Astrocyte (in vitro differentiated cells and primary cell): ENCODE data around the gene ENKD1. TPM values are rescaled to one million over a fixed set of nuclear protein-coding genes. Genes with fewer than 3 reads are reported as not detected.
A peak's percentile ranks its signal among the peaks of the same experiment; 100 is the strongest.

Experiments used
- DNase-seq: peaks from one replicate; pipeline ENCODE4 v3.0.0-alpha.2; 2010; ENCODE audit warnings: low read depth
- FAIRE-seq: peaks from 2 replicates; lab custom pipeline; 2011; peaks lifted over from hg19 to GRCh38; lab: Jason Lieb, UNC
- H2AFZ ChIP-seq: 2 replicates; pipeline ENCODE4 v1.6.0; 2012; ENCODE audit warnings: low read depth, low read length, inconsistent platforms
- H3K27ac ChIP-seq: 2 replicates; pipeline ENCODE4 v1.5.1; 2011; ENCODE audit warnings: low read depth, low read length, inconsistent platforms
- H3K27me3 ChIP-seq: 2 replicates; pipeline ENCODE4 v1.6.0; 2011; ENCODE audit warnings: low read length, inconsistent platforms; ENCODE audit not compliant: insufficient read depth
- H3K36me3 ChIP-seq: 2 replicates; pipeline ENCODE4 v1.5.1; 2011; ENCODE audit warnings: low read length, inconsistent platforms; ENCODE audit not compliant: insufficient read depth
- H3K4me1 ChIP-seq: 2 replicates; pipeline ENCODE4 v1.5.1; 2011; ENCODE audit warnings: low read length, inconsistent platforms; ENCODE audit not compliant: insufficient read depth
- H3K4me2 ChIP-seq: 2 replicates; pipeline ENCODE4 v1.6.0; 2012; ENCODE audit warnings: low read length, inconsistent platforms
- H3K4me3 ChIP-seq: 2 replicates; pipeline ENCODE4 v1.5.1; 2011; ENCODE audit warnings: low read depth, mild to moderate bottlenecking, low read length, inconsistent platforms; ENCODE audit not compliant: insufficient read depth
- H3K79me2 ChIP-seq: 2 replicates; pipeline ENCODE4 v1.6.0; 2012; ENCODE audit warnings: mild to moderate bottlenecking, low read length, inconsistent platforms; ENCODE audit not compliant: insufficient read depth
- H3K9ac ChIP-seq: 2 replicates; pipeline ENCODE4 v1.6.0; 2012; ENCODE audit warnings: mild to moderate bottlenecking, low read length, inconsistent platforms
- H3K9me3 ChIP-seq: 2 replicates; pipeline ENCODE4 v1.5.1; 2012; ENCODE audit warnings: low read depth, mild to moderate bottlenecking, low read length, inconsistent platforms; ENCODE audit not compliant: insufficient read depth
- H4K20me1 ChIP-seq: 2 replicates; pipeline ENCODE4 v1.6.0; 2012; ENCODE audit warnings: low read length, inconsistent platforms; ENCODE audit not compliant: insufficient read depth
- H3K27ac Mint-ChIP-seq: one replicate; pipeline ENCODE4 v1.8.0; 2021; ENCODE audit warnings: mild to moderate bottlenecking, mixed read lengths; ENCODE audit not compliant: unreplicated experiment
- H3K27me3 Mint-ChIP-seq: one replicate; pipeline ENCODE4 v1.8.0; 2021; ENCODE audit warnings: low read depth, mixed read lengths; ENCODE audit not compliant: unreplicated experiment
- H3K36me3 Mint-ChIP-seq: one replicate; pipeline ENCODE4 v1.8.0; 2021; ENCODE audit warnings: low read depth, mixed read lengths; ENCODE audit not compliant: unreplicated experiment
- H3K4me1 Mint-ChIP-seq: one replicate; pipeline ENCODE4 v1.8.0; 2021; ENCODE audit warnings: low read depth, mixed read lengths; ENCODE audit not compliant: unreplicated experiment
- H3K4me3 Mint-ChIP-seq: one replicate; pipeline ENCODE4 v1.8.0; 2021; ENCODE audit warnings: mild to moderate bottlenecking, moderate library complexity, mixed read lengths; ENCODE audit not compliant: unreplicated experiment
- H3K9me3 Mint-ChIP-seq: one replicate; pipeline ENCODE4 v1.8.0; 2021; ENCODE audit warnings: mild to moderate bottlenecking, mixed read lengths; ENCODE audit not compliant: unreplicated experiment
- CTCF ChIP-seq: IDR thresholded peaks from 2 replicates; pipeline ENCODE4 v1.5.1; 2011; ENCODE audit warnings: low read depth, mild to moderate bottlenecking, inconsistent platforms, low read length, moderate library complexity; ENCODE audit not compliant: insufficient read depth
- EZH2 ChIP-seq: IDR thresholded peaks from 2 replicates; pipeline ENCODE4 v1.6.1; 2012; ENCODE audit warnings: mild to moderate bottlenecking, low read length, inconsistent platforms; ENCODE audit not compliant: insufficient read depth
- total RNA-seq: library from RNA; stranded (reverse); gene quantifications from 2 replicates; pipeline ENCODE4 v1.2.1, GENCODE V29; 2021

The ENKD1 gene
- total RNA-seq, 1 donor from 2014 or later, result 8.5 TPM

GRCh38 chr16:67654403-67654911 is 12.1 kb downstream of the ENKD1 start:
- H3K79me2 ChIP-seq, result peaks cover 9% of the 10 kb centered on the region

DNA sequence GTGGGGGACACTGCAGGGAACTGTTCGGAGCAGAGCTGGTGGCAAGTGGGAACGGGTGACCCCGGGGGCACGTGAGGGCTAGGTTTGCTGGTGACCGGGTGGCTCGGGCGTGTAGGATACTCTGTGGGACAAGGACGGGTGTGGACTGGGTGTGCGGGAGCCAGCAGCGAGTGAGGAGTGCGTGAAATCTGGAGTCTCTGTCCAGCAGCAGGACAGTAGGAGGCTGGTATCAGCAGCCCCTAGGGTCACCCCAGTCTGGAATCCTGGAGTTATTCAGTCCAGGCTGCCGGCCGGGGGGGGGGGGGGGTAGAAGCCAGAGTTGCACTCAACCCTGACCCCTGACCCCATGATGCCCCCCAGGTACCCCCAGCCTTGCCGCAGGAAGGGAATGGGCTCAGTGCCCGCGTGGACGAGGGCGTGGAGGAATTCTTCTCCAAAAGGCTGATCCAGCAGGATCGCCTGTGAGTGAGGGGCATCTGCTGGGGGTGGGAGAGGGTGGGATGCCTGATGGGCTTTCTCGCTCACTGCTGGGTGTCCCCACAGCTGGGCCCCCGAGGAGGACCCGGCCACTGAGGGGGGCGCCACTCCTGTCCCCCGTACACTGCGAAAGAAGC is 12.7 kb downstream of the ENKD1 start:
- no peak overlapping the region for H3K27ac ChIP-seq
- H2AFZ ChIP-seq, result peak overlapping the region; percentile 34
- H3K4me3 ChIP-seq, result peak overlapping the region; percentile 60
- H3K36me3 ChIP-seq, result no peaks in the 10 kb centered on the region
- H3K27ac Mint-ChIP-seq, result peak overlapping the region; percentile 77
- peaks cover 46% of the 10 kb centered on the region for H3K27me3 Mint-ChIP-seq
- peaks cover 9% of the 10 kb centered on the region for H3K36me3 Mint-ChIP-seq
- DNase-seq (no peak), FAIRE-seq (no peak)
- H3K9ac ChIP-seq, result peak overlapping the region; percentile 27
- TF ChIP-seq CTCF (no peak), EZH2 (peak; percentile 50)
- H3K9me3 ChIP-seq, result no peaks in the 10 kb centered on the region
- peak overlapping the region; percentile 89 for H3K4me3 Mint-ChIP-seq
- peaks cover 3% of the 10 kb centered on the region for H3K9me3 Mint-ChIP-seq
- peaks cover 29% of the 10 kb centered on the region for H4K20me1 ChIP-seq
- H3K4me1 ChIP-seq, result peaks cover 7% of the 10 kb centered on the region
- peaks cover 4% of the 10 kb centered on the region for H3K79me2 ChIP-seq
- peak overlapping the region; percentile 91 for H3K4me2 ChIP-seq
- H3K27me3 ChIP-seq, result peaks cover 29% of the 10 kb centered on the region
- H3K4me1 Mint-ChIP-seq, result peaks cover 1% of the 10 kb centered on the region

More at GRCh38 chr16:67654403-67654911, 12.1 kb downstream of the ENKD1 start:
- H4K20me1 ChIP-seq, result peaks cover 35% of the 10 kb centered on the region
- Mint-ChIP-seq H3K4me3 (peak overlapping the region; percentile 62), H3K27me3 (peaks cover 41% of the 10 kb centered on the region), H3K36me3 (peaks cover 9% of the 10 kb centered on the region), H3K4me1 (peaks cover 1% of the 10 kb centered on the region), H3K27ac (no peak overlapping the region), H3K9me3 (peaks cover 2% of the 10 kb centered on the region)
- H3K4me2 ChIP-seq, result no peak overlapping the region
- no peak overlapping the region for H2AFZ ChIP-seq
- peaks cover 2% of the 10 kb centered on the region for H3K36me3 ChIP-seq
- H3K27me3 ChIP-seq, result peaks cover 24% of the 10 kb centered on the region
- no peak overlapping the region for H3K4me3 ChIP-seq
- no peak overlapping the region for H3K27ac ChIP-seq
- DNase-seq (no peak), FAIRE-seq (no peak)
- H3K4me1 ChIP-seq, result peaks cover 12% of the 10 kb centered on the region
- no peaks in the 10 kb centered on the region for H3K9me3 ChIP-seq
- no peak for TF ChIP-seq CTCF
- no peak for TF ChIP-seq EZH2
- no peak overlapping the region for H3K9ac ChIP-seq

DNA sequence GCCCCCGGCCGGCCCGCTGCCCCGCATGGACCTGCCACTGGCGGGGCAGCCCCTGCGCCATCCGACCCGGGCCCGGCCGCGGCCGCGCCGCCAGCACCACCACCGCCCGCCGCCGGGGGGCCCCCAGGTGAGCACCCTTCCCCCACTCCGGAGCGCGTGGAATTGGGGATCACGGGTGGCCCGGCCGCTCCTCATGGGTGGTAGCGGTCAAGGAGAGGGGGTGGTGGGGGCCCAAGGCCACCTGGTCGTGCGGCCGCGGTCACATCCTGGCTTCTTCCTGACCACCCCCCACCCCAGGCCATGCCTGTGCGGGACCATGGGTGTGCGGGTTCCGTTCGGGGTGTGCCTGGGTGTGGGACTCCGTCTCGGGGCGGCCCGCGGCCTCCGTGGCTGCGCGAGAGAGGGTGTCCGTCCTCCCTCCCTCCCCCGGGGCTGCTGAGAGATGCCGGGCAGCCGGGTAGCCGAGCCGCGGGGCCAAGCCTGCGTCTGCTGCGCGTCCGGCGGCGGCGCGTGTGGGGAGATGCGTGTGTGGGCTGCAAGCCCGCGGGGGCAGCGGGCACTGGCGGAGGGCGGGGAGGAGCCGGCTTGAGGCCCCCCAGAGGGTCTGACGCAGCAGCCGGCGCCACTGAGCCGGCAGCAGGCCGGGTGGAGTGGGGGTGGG is 13.3 kb downstream of the ENKD1 start:
- Mint-ChIP-seq H3K9me3 (peaks cover 5% of the 10 kb centered on the region), H3K4me3 (peak overlapping the region; percentile 89), H3K27ac (no peak overlapping the region), H3K36me3 (peaks cover 9% of the 10 kb centered on the region), H3K27me3 (peaks cover 50% of the 10 kb centered on the region), H3K4me1 (peaks cover 1% of the 10 kb centered on the region)
- H3K27me3 ChIP-seq, result peaks cover 36% of the 10 kb centered on the region
- no peaks in the 10 kb centered on the region for H3K36me3 ChIP-seq
- TF ChIP-seq EZH2 (peak; percentile 83), CTCF (no peak)
- H2AFZ ChIP-seq, result peak overlapping the region; percentile 34
- H3K9ac ChIP-seq, result peak overlapping the region; percentile 27
- peaks cover 7% of the 10 kb centered on the region for H3K4me1 ChIP-seq
- no peak for DNase-seq
- H3K9me3 ChIP-seq, result no peaks in the 10 kb centered on the region
- FAIRE-seq, result no peak
- H3K79me2 ChIP-seq, result no peaks in the 10 kb centered on the region
- peak overlapping the region; percentile 60 for H3K4me3 ChIP-seq
- H3K27ac ChIP-seq, result no peak overlapping the region
- peaks cover 23% of the 10 kb centered on the region for H4K20me1 ChIP-seq
- H3K4me2 ChIP-seq, result peak overlapping the region; percentile 91
